HG03097 (cell line): ENCODE data around the gene CFAP300.

Experiments
- ATAC-seq: cut with Tn5 transposase; IDR thresholded peaks from one replicate; pipeline ENCODE4 v1.9.1; 2021; ENCODE audit not compliant: unreplicated experiment, low FRiP score

CFAP300 gene

GRCh38 chr11:102047305-102047924, at the start of gene CFAP300:
Gene CFAP300 (plus strand): TSS chr11:102047437. CDS start chr11:102047471, 34 bp downstream.
- ATAC-seq = no peak

- ATAC-seq = no peak
These were observed 45.4 kb upstream of the CFAP300 start for GRCh38 chr11:102001657-102002338.

- no peak for ATAC-seq
These were observed 43.0 kb upstream of the CFAP300 start for GRCh38 chr11:102004220-102004619.

GRCh38 chr11:102005306-102005705, 41.9 kb upstream of the CFAP300 start:
- ATAC-seq = no peak

- no peak for ATAC-seq
These were observed 40.2 kb upstream of the CFAP300 start for GRCh38 chr11:102006835-102007566.

GRCh38 chr11:102007567-102008437, 39.4 kb upstream of the CFAP300 start:
- no peak for ATAC-seq

- no peak for ATAC-seq
These were observed 36.3 kb upstream of the CFAP300 start for GRCh38 chr11:102010776-102011494.

- no peak for ATAC-seq
These were observed 34.3 kb upstream of the CFAP300 start for GRCh38 chr11:102012946-102013345.

- no peak for ATAC-seq
These were observed 32.5 kb upstream of the CFAP300 start for GRCh38 chr11:102014756-102015155.

GRCh38 chr11:102017026-102017425, 30.2 kb upstream of the CFAP300 start:
- ATAC-seq = no peak

GRCh38 chr11:102026217-102026616, 21.0 kb upstream of the CFAP300 start:
- no peak for ATAC-seq

GRCh38 chr11:102026959-102027358, 20.3 kb upstream of the CFAP300 start:
- ATAC-seq = no peak

- no peak for ATAC-seq
These were observed 10.5 kb upstream of the CFAP300 start for GRCh38 chr11:102036757-102037156.

GRCh38 chr11:102046841-102047240, 396 bp upstream of the CFAP300 start:
- ATAC-seq = no peak

GRCh38 chr11:102050927-102051575, 3.8 kb downstream of the CFAP300 start:
- no peak for ATAC-seq

- no peak for ATAC-seq
These were observed 14.0 kb downstream of the CFAP300 start for GRCh38 chr11:102061276-102061675.

- ATAC-seq = no peak
These were observed 14.9 kb downstream of the CFAP300 start for GRCh38 chr11:102062106-102062505.

- ATAC-seq = no peak
These were observed 17.1 kb downstream of the CFAP300 start for GRCh38 chr11:102064316-102064715.

- ATAC-seq = no peak
These were observed 23.5 kb downstream of the CFAP300 start for GRCh38 chr11:102070766-102071165.
